SIG-M5 treated with dmso at 0.1 percent for 504 hours (cell line): ENCODE measurements around the gene FBF1.

Experiments
- DNase-seq: peaks from one replicate; lab custom pipeline; 2025; ENCODE audit not compliant: unreplicated experiment; lab: John Stamatoyannopoulos, UW

The FBF1 gene

DNA sequence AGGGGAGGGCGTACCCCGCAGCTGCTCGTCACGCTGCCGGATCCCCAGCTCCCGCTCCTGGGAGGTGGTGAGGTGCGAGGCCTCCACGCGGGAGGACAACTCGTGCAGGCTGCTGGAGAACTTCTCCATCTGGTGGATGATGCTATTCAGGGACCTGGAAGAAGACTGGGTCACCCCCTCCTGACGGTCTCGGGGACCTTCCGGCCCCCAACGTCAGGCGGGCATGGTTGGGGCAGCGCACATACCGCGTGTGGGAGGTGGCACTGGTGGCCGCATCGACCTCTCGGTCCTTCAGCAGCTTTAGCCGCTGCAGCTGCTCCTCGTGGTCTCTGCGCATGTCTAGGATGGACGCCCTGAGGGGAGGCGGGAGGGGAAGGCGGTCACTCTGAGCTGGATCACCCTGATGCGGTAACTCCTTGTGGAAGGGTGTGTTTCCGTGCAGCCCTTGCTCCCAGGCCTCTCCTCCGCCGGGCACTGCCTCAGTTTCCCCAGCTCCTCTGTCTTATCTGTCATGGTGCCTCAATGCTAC lies 22.9 kb downstream of the FBF1 start:
- DNase-seq, result no peak

DNA sequence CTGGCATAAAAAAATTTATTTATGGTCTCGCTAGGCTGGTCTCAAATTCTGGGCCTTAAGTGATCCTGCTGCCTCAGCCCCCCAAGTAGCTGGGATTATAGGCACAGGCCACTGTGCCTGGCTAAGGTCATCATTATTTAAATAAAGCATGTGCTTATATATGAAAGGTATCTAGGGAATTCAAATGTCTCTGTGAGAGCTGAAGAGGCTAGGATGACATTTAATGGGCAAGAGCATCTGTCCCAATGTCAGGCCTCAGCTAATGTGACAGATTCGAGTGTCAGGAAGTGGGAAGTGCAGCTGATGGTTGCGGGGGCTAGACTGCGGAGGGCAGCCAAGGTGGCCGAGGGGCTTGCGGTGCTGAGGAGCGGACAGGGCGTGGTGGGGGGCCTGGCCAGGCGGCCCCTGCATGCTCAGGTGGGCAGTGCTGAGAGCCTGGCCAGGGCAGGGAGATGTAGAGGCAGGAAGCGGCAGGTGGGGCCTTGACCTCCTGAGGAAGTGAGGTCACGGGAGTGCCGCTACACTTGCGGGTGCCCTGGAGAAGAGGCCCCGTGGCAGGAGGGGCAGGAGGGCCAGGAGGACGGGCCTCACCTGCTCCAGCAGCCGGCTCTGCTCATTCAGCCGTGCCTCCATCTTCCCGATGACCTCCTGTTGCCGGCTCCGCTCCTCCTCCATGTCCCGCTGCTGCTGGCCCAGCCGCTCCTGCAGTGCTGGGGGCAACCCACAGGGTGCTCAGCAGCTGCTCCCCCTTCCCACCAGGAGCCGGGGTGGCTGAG lies 23.5 kb downstream of the FBF1 start:
- DNase-seq, result no peak

DNA sequence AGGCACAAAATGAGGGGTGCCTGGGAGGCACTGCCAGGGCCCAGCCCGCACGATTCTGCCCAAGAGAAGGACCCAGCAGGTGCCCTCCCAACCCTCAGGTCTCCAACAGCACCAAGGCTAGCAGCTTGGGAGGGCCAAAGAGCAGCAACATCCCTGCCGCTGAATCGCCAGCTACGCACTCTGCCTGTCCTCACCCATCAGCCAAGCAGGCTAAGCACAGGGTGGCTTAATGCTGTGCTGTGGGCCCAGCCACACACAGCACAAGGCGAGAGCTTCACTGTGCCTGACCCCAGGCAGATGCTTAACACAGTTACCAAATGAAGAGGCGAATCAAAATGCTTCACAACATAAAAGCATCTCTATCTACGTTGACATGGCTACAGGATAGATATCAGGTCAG lies 25.6 kb downstream of the FBF1 start:
- no peak for DNase-seq

DNA sequence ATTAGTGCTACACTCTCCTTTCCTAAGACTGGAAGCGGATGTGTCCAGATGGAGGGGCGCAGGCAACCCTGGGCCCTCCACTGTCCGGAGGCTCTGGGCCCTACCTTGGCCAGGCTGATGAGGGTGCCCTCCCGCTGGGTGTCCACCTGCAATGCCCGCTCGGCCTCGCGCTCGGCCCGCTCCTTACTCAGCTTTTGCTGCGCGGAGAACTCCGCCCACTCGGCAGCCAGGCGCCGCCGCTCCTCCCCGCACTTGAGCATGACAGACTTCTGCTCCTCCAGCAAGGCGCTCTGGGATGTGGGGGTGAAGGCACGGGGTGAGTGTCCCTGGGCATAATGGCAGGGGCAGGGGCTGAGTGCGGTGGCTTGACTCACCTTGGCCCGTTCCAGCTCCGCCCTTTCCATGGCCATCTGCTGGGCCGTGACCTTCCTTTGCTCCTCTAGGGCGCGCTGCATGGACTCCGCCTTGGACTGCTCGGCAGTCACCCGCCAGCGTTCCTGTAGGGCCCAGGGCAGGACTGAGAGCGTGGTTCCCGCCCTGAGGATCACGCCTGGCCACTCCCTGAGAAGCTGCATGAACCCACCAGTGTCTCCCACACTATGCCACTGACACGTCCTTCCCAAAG lies 26.1 kb downstream of the FBF1 start:
- DNase-seq, result no peak

DNA sequence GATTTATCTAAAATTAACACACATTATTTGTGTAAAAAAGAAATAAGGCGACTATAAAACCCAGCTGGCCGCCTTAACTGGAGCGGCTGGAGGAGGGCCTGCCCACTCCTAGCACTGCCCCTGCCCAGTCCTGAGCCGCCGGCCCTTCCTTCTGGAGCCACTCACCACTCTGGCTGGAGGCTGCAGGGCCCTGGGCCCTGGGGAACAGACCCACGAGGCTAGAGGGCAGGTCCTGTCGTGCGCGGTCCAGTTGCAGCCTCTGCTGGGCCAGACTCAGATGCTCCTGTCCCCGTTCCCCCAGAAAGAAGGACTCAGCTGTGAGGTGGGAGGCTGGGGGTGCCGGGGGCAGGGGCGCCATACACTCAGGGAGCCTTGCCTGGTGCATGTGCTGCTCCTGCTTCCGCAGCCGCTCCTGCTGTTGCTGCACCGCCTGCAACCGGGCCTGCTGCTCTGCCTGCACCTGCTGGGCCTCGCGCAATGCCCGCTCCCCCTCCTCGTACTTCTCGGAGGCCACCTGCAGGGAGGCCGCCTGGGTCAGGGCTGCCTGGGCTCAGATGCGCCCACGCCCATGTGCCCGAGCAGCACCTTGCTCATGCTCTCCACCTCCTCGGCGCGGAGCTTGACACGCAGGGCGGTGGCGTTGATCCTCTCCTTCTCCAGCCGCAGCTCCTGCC lies 27.2 kb downstream of the FBF1 start:
- DNase-seq, result no peak

DNA sequence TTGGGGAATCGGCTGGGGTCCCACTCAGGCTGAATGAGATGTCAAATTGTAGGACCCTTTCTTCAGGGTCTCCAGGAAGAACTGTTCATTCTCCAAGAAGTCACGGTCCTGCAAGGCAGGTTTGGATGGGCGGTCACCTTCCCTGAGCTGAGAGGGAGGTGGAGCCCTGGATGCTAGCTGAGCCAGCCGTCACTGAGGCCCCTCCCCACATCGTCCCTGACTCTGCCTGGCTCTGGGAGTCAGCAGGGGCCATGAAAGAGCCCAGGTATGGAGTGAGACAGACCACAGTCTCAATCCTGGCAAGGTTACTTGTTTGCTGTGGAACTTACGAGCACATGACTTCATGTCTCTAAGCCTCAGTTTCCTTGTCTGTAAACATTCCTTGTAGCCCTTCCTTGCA lies 30.1 kb downstream of the FBF1 start:
- no peak for DNase-seq

DNA sequence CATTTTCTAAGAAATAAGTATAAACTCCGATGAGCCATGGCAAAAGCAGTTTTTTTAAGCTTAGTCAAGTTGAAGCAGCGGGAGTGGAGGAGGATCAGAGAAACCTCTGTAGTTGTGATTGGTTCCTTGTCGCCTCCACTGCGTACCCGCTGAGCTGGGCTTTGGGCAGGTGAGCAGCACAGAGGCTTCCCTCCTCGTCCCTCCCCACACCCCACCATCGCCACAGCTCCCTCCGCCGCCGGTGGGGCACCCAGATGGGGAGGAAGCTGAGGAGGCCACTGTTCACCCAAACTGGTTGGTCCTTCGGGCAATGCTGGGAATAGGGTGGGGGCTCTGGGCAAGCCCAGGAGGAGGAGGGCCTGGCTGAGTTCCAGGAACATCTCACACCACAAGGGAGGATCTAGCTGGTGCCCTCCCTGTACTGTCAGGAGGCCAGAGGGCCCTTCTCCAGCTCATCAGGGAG lies 31.0 kb downstream of the FBF1 start:
- DNase-seq, result no peak

DNA sequence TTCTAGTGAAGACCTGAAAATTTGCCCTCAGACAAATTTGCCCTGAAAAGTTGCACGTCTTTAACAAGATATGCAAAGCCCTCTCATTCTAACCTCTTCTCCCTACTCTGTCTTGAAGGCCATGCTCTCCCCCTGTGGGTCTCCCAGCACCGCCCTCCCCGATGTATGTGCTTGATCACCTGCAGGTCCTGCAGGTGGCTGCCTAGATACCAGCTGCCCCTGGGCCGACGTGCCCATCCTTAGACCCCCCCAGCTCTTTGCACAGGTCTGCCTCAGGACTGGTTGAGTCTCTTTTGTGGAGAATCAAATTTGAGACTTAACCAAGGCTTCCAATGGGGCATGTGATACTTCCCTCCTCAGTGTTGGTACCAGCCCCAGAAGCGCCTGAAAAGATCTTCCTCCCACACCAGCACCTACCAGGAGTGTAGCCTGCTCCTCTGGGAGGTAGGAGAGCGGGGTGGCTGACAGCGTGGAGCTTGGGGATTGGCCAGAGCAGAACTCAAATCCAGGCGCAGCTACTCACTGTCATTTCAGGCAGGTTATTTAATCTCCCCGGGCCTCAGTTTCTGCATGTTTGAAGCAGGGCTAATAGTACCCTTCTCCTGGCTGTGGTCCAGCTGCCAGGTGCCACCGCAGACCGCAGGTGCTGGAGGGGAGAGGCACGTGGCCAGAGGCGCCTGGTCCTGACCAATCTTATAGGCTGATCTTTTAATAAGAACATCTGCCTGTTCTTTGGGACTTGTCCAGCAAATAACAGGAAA lies 31.6 kb downstream of the FBF1 start:
- no peak for DNase-seq

DNA sequence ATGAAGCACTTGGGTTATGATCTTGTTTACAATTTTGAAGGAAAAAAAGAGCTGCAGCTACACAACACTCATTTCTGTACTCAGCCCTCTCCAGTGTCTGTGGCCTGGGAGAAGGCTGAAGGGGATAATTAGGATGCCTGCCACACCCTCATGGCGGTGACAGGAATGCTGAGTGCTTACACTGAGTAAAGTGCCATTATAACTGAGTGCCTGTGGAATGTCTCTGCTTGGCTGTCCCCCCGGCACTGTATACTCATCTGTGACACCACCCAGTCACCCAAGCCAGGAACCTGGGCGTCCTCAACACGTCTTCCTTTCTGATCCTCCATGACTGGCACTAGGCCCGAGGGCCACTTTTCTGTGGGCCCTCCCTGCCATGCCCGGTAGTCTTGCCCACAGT lies 32.6 kb downstream of the FBF1 start:
- no peak for DNase-seq

DNA sequence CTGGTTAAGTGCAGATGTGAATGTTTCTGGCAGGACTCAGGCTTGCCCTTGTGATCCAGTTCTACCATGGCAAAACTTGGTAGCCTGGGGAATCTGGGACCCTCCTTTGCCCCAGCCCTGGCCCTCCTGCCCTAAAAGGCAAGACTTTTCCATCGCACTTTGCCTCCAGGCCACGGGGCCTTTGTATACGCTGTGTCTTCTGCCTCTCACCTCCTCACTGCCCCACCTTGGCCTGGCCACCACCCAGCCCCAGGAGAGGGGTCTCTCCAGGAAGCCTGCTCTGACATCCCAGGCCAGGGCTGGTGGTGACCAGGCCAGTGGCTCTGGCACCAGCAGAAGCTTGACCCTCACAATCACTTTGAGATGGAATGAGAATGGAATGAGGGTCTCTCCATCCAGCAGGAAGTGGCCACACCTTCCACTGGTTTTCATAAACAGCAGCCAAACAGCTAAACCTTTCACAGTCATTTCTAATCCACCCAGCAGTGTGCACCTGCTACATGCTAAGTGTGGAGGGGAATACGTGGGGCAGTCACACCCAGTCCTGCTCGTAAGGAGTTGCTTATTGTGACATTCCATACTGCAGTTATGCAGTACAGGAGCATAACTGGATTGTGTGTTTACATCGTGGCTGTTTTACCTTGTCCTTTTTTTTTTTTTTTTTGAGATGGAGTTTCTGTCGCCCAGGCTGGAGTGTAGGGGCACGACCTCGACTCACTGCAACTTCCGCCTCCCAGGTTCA lies 34.5 kb downstream of the FBF1 start:
- no peak for DNase-seq

DNA sequence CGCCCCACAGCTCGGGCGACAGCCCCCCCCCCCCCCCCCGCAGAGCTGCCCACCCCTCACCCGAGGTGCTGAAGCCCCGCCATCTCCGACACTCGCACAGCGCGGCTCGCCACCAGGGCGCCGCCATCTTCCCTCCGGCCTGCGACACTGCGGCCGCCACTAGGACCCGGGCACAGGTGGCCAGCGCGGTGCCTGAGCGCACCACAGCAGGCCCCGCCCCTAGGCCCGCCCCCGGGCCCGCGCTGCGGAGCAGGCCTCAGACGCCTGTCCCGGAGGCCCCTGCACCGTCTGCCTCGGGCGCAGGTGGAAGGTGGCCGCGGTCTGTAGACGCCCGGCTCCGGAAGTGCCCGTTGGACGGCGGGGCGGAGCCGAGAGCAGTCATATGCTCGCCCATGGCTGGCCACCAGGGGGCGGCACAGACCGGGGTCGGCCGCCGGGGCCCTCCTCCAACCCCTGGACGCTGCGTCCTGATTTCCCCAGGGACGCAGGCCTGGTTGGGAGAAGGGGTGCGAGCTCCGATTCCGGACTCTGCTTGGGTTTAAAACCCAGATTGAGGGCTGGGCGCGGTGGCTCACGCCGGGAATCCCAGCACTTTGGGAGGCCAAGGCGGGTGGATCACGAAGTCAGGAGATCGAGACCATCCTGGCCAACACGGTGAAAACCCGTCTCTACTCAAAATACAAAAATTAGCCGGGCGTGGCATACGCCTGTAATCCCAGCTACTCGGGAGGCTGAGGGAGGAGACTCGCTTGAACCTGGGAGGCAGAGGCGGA lies 35.9 kb downstream of the FBF1 start, which contains the start of gene MRPL38:
MRPL38 (minus strand) TSS at position 136 of the 773 bp plus-strand sequence; CDS start at position 127, 9 bp downstream.
- DNase-seq, result peak; percentile 95

DNA sequence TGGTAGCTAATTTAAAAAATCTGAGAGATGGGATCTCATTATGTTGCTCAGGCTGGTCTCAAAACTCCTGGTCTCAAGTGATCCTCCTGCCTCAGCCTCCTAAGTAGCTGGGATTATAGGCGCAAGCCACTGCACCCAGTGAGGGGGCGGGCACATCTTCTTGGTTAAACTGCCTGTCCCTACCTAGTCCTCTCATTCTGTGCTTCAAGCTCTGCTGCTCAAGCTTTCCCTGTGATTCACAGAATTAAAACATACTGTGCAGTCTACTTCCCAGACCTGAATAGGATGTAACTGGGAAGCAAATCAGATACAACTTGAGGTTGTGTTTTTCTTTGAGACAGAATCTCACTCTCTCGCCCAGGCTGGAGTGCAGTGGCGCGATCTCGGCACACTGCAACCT lies 38.4 kb downstream of the FBF1 start:
- no peak for DNase-seq

DNA sequence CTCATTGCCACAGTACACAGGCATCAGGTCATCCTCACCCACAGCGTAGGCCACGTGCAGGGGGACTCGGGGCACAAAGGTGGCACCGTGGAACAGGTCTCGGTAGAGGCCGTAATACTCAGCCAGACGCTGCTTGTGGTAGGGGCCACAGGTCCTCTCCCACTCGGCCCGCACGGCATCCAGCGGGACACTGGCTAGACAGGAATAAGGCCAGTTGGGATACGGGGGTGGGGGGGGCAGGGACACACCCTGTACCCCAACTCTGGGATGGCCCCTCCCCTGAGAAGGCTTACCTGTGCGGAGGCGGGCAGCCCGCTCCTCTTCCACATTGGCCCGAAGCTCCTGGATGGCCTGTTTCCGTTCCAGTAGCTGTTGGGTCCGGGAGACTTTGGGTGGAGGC lies 39.1 kb downstream of the FBF1 start:
- no peak for DNase-seq

DNA sequence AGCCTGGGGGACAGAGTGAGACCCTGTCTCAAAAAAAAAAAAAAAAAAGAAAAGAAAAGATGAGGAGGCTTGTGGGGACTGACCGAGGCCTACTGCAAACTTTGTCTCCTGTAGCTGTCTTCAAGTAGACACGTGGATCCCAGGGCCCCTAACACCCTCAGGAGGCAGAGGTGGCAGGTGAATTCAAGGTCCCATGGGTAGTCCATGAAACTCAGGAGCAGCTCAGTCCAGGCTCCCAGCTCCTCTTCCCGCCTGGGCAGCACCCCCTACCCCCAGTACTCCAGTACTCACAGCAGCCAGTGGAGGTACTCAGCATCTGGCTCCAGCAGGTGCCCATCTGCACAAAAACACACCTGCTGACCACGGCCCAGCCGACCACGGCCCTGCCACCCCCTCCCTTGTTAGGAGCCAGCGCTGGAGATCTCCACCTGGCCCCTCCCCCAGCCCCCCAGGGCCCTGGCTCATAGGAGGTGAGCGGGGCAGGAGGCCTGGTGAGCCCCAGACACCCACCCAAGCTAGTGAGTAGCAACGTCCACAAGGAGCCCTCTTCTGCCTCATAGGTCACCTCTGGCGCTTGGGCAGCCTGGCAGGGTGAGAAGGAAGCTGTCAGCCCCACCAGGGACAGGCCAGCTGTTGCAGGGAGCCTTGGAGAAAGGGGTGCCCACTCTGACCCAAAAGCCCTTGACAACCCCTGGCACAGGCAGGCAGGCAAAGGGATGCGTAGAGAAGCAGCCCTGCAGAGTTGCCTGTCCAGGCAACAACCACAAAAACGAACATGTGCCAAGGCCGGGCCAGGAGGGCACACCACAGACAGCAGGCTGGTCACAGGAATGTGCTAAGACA lies 39.9 kb downstream of the FBF1 start:
- no peak for DNase-seq

DNA sequence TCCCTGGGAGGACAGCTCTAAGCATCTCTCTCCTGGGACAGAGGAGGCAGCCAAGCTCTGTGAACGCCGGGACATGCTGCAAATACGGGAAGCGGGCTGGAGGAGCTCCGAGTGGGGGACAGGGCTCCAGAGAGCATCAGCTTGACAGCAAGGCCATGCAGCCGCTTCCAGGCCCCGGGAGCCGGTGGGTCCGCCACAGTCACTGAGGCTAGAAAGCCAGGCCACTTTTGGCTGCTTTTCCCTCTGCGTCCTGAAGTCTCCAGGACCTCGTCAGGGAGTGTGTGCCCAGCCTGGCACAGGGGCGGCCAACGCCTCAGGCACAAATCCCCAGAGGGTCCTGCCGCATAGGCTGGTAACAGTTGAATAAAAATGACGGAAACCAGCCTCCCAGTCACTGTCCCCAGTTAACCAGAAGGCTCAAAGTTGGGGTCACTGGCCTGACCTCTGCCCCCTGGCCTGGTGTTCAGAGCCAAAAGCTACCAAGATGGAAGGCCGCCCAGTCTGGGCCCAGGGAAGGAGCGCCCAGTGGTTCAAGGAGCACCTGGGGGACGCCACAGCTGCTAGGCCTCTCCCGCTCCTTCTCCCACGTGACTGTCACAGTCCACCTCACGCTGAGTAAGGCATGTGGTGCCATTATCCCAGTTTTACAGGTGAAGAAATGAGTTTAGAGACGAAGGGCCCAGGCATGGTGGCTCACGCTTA lies 40.9 kb downstream of the FBF1 start:
- DNase-seq, result no peak

DNA sequence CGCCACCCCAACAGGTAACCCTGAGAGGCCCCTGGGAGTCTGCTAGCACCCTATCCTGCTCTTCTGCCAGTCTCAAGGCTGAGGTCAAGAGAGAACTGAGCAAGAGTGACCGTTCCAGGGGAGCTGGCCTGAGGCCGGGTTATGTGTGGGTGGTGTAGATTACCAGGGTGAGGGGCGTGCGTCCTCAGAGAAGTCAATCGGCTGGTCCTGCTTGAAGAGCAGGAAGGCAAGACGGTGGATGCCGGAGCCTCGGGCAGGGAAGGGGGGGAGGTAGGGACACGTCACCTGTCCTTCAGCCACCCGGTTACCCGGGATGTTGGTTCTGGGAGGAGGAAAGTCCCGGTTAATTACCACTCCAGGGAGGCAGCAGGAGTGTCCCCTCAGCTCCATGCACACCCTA lies 41.5 kb downstream of the FBF1 start:
- no peak for DNase-seq

DNA sequence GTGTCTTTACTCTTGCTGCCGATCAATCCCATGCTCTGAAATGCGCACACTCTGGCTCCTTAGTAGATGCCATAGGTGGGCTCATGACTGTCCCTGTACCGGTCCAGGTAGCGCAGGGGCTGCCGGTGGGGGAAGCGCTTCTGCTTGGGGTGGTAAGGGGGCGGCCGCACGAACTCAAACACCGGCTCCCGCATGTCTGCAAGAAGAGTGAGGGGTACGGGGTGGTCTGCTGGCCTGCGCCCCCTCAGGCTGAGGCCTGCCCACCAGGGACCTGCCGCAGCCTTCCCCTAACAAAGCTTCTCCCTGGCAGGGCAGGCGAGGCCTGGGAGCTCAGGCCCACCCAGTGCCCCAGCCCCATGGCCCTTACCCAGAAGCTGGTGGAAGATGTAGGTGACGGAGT lies 42.1 kb downstream of the FBF1 start:
- no peak for DNase-seq

DNA sequence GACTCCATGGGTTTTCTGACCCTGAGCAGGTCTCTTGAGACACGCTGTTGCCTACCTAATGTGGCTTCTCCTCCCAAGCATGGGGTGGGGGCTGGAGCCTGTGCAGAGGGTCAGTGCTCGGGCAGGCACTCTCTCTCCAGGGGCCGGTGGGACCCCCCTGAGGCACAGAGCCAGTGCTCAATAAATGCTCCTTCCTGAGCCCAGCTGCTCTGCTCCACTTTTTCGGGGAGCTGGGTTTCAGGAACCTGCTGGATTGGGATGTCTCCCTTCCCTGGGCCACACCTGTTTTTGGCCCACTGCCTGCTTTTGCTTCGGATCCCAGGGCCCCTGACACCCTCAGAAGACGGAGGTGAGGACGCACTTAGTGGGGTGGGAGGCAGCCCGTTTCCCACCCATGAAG lies 42.8 kb downstream of the FBF1 start:
- DNase-seq, result no peak
